HL-60 (cell line): ENCODE results near the gene CHRNA1.

Source experiments
- GABPA ChIP-seq: IDR thresholded peaks from 2 replicates; pipeline ENCODE4 v1.6.1; 2012; ENCODE audit warnings: low read depth
- POLR2AphosphoS5 ChIP-seq: IDR thresholded peaks from 2 replicates; pipeline ENCODE4 v1.6.1; 2012; ENCODE audit warnings: low read depth
- SPI1 ChIP-seq: IDR thresholded peaks from 2 replicates; pipeline ENCODE4 v1.6.1; 2012; ENCODE audit warnings: low read depth, mild to moderate bottlenecking, borderline replicate concordance
- TF ChIP-seq, protein P1 (sequence below): IDR thresholded peaks from one replicate; pipeline ENCODE4 v1.5.1; 2011; ENCODE audit warnings: low read length, control low read depth, inconsistent platforms; ENCODE audit not compliant: insufficient read depth

DNA sequence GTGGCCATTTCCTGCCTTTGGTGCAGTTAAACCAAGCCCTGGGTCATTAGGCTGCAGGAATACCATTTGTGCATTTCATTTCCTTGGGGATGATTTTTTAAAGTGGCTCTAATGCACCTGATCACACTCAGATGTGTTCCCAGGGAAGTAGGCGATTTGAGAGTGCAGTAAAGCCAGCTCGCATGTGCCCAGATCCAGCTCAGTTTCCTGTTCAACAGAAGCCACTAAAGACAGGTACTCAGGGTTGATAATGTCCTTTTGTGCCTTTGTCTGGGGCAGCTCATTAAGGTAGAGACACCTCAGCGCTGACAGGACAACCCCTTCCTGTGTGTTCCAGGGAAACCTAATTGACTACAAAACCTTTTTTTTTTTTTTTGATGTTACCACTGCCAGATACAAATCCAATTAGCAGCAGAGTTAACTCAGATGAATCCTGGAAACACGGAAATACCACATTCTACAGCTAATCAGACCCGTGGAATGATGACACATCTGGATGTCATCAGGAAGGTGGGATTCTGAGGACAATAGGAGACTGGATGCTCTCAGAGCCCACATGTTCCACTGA is 15.2 kb upstream of the CHRNA1 start:
- TF ChIP-seq, protein P1, sequence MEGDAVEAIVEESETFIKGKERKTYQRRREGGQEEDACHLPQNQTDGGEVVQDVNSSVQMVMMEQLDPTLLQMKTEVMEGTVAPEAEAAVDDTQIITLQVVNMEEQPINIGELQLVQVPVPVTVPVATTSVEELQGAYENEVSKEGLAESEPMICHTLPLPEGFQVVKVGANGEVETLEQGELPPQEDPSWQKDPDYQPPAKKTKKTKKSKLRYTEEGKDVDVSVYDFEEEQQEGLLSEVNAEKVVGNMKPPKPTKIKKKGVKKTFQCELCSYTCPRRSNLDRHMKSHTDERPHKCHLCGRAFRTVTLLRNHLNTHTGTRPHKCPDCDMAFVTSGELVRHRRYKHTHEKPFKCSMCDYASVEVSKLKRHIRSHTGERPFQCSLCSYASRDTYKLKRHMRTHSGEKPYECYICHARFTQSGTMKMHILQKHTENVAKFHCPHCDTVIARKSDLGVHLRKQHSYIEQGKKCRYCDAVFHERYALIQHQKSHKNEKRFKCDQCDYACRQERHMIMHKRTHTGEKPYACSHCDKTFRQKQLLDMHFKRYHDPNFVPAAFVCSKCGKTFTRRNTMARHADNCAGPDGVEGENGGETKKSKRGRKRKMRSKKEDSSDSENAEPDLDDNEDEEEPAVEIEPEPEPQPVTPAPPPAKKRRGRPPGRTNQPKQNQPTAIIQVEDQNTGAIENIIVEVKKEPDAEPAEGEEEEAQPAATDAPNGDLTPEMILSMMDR = no peak
- TF ChIP-seq SPI1 (no peak), POLR2AphosphoS5 (no peak), GABPA (no peak)
